Stimulated activated CD4-positive, alpha-beta T cell treated with anti-CD3 and anti-CD28 coated beads, Interleukin-2, amount 100 ng/mL, for 4 hours (primary cell): ENCODE data around the gene RTKN2.
"Not testable (repeated sequence)": the region's sequence is repeated elsewhere in the genome, so short reads cannot be mapped to it uniquely, and the experiment has no call there.

ENCODE experiments used
- DNase-seq: peaks from one replicate; pipeline ENCODE4 v3.0.0-alpha.2; 2020; ENCODE audit warnings: low read depth

The RTKN2 gene, protein sequence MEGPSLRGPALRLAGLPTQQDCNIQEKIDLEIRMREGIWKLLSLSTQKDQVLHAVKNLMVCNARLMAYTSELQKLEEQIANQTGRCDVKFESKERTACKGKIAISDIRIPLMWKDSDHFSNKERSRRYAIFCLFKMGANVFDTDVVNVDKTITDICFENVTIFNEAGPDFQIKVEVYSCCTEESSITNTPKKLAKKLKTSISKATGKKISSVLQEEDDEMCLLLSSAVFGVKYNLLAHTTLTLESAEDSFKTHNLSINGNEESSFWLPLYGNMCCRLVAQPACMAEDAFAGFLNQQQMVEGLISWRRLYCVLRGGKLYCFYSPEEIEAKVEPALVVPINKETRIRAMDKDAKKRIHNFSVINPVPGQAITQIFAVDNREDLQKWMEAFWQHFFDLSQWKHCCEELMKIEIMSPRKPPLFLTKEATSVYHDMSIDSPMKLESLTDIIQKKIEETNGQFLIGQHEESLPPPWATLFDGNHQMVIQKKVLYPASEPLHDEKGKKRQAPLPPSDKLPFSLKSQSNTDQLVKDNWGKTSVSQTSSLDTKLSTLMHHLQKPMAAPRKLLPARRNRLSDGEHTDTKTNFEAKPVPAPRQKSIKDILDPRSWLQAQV

DNA sequence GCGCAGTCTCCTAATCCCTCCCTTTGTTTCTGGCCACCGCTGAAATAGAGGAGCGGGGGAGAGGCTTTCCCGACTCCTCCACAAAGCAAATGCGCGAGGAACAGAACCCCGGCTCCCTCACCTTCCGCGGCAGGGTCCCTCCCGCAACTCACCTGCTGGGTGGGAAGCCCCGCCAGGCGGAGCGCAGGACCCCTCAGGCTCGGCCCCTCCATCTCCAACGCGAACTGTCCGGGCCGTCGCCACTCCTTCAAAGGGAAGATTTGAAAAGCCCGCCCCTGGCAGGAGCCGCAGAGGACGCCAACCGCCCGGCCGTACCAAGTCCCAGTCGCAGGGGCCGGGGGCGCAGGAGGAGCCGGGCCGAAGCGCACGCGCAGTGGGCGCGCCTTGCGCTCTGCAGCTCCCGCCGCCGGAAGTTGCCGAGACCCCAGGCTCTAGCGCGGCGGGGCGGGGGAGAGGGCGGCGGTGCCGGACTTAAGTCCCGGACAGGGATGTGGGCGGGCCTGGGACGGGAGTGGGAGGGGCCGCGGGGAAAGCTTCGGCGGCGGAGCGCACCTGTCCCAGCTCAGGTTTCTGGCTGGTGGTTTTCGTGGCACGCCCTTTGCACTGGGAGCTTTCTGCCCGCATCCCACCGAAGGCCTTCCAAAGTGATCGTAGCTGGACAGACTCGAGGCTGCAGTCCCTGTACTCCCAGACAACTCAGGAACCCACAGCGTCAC is at the start of gene RTKN2:
RTKN2 (minus strand) TSS at position 446 of the 716 bp plus-strand sequence; CDS start at position 212, 234 bp downstream.
- peak; percentile 48 for DNase-seq

DNA sequence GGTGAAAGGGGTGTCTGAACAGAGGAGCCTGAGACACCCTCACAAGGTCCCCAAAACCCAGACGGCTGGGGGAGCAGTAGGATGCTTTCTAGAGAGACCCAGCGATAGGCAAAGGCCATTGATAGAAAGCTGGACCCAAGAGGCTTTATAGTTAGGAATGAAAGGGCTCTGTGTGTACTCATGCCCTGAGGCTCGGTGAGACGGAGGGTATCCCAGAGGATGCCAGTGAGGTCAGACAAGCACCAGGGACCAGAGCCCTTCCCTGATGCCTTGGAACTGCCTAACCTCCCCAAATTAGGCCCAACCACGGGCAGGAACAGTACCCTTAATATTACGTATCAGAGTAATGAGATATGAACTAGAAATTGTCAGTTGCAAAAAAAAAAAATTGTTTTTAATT is 48.6 kb upstream of the RTKN2 start:
- DNase-seq = no peak

DNA sequence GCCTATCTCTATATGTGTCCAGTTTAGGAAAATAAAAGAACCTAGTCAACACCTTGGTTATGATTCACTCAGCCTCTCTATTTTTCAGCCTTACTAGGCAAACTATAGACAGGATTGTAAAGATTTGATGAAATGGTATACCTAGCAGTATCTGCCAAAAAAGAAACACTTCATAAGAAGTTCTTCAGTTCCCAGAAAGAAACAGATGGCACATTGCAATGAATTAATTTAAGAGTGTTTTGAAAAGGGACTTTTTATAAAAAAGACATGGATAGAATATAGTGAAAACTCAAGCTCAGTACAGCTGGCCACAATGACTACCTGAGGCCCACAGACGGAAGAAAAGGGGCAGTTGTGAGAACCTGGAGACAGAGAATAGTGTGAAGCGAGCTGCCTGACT is 40.6 kb upstream of the RTKN2 start:
- DNase-seq = no peak

DNA sequence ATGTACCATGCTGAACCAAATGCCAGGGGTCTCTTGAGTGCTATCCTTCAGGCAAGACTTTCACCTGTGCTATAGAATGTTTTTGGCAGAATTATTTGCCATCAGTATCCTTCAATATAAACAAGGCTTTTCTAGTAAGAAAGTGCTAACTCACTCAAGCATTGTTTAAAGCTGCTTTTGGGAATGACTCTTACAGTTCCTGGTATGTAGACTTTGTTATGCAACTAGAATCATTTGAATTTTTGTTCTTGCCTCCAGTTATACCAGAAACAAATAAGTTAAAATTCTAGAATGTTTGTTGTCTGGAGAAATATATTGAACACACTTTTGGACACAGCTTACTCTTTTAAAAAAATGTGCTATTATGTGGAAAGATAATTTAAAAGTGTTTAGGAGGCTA is 39.5 kb upstream of the RTKN2 start:
- DNase-seq = no peak

DNA sequence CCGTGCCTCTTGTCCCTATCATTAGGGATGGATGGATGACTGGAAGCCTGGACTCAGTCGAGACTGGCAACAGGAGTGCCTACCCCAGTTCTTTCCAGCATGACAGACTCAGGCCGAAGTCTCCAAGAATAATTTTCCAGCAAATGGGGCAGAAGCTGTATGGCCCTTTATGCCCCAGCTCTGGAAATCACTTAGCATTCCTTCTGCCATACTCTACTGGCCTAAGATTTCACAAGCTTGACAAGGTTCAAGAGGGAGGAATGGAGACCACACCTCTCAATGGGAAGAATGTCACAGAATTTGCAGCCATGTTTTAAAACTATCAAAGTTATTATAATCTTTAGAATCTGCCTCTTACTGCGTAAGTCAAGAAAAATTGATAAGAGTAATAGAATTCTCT is 39.0 kb upstream of the RTKN2 start:
- DNase-seq = no peak

DNA sequence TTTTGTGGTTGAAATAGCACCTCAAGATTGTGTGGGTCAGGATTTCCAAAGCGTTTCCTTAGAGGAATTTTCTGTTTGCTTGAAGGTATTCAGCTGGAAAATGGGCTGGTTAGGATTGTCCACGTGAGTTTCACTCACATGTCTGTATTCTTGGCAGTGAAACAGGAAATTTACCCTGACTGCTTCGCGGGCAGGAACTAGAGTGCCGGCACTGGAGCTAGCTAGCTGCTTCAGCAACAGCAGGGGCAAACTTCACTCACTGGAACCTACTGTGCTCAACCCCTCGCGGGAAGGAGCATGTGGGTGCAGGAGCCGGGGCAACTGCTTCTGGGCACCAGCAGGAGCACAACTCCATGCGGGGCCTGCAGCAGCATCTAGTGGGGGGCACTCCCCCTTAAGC is 38.0 kb upstream of the RTKN2 start:
- no peak for DNase-seq

DNA sequence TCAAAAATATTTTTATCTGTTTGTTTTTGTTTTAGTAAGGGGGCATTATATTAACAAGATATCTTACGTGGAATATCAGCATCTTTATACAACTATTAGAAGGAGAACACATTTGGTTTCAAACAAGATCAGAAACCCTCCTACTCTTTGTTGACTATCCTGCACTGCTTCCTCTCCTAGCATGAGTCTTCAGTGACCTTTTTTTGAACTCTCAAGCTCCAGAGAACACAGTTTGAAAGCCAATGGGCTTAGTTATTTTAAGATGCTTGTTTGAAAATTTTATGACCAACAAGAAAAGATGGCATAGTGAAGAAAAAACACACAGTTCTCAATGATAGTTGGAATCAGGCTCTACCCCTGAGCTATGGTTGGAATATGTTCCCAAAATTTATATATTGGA is 37.2 kb upstream of the RTKN2 start:
- no peak for DNase-seq

DNA sequence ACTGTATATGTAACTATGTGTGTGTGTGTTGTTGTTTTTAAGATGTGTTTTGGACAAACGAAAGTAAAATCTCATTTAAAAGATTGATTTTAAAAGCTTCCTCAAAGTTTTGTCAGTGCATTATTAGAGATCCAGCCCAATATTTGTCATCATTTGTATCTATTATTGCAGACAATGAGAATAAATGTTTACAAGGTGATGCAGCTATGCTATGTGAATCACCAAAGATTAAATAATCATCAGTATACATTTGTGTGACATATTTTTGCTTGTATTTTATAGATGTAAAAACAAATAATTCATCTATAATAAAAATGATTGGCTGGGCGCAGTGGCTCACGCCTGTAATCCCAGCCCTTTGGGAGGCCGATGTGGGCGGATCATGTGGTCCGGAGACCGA is 35.3 kb upstream of the RTKN2 start:
- no peak for DNase-seq

DNA sequence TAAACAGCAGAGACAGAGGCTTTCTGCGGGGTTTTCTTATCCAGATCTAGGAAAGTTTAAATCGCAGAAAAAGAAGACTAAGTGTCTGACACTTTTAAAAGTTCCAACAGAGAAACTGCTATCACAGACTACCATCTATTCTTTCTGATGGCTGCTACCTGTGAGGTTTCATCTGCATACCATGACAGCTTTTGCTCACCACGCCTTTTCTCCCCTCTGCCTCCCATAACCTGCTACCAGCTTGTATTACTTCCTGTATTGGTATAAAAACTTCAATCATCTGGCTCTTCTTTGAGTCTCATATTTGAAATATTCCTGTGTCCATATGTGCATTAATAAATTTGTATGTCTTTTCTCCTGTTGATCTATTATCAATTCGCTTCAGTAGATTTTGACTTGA is 34.1 kb upstream of the RTKN2 start:
- no peak for DNase-seq

DNA sequence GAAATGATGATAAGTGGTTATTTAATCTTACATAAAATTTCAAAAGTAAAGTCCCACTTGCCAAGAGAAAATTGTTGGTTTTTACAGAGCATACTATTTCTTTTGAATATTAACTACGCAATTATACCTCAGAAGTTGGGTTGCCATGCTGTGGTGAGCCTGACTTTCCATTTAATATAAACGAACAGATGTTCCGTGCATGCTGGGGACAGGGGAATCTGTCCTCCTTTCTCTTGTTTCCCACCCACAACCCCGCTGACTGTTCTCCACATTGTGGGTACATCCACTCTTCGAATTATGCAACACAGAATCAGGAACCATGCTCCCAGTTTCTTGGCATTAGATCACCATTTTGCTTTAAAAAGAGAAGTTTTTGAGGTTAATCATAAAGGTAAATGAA is 29.2 kb upstream of the RTKN2 start:
- DNase-seq = no peak

DNA sequence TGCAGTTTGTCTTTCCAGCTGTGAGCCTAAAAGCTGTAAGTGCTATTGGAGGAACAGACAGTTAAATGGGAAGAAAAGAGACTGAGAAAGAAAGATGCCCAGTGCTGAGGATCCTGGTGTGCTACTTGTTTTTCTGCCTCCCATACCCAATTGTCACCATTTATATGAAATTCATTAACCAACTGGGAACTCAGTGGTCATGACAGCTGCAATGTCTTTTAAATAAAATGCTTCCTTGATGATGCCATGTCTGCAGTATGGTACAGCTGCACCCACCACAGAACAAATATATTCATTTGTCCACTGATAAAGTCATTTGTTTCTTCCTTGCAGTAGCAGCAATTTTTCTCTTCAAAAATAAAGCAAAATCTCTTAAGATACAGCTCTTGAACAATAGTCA is 15.6 kb upstream of the RTKN2 start:
- no peak for DNase-seq

DNA sequence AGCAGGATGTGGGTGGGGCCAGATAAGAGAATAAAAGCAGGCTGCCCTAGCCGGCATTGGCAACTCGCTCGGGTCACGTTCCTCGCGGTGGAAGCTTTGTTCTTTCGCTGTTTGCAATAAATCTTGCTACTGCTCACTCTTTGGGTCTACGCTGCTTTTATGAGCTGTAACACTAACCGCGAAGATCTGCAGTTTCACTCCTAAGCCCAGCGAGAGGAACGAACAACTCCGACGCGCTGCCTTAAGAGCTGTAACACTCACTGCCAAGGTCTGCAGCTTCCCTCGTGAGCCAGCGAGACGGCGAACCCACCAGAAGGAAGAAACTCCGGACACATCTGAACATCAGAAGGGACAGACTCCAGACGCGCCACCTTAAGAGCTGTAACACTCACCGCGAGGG is 12.7 kb upstream of the RTKN2 start:
- DNase-seq = not testable (repeated sequence)

DNA sequence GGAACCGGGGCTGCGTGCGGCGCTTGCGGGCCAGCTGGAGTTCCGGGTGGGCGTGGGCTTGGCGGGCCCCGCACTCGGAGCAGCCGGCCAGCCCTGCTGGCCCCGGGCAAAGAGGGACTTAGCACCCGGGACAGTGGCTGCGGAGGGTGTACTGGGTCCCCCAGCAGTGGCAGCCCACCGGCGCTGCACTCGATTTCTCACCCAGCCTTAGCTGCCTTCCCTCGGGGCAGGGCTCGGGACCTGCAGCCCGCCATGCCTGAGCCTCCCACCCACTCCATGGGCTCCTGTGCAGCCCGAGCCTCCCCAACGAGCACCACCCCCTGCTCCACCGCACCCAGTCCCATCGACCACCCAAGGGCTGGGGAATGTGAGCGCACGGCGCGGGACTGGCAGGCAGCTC is 11.7 kb upstream of the RTKN2 start:
- DNase-seq = not testable (repeated sequence)

DNA sequence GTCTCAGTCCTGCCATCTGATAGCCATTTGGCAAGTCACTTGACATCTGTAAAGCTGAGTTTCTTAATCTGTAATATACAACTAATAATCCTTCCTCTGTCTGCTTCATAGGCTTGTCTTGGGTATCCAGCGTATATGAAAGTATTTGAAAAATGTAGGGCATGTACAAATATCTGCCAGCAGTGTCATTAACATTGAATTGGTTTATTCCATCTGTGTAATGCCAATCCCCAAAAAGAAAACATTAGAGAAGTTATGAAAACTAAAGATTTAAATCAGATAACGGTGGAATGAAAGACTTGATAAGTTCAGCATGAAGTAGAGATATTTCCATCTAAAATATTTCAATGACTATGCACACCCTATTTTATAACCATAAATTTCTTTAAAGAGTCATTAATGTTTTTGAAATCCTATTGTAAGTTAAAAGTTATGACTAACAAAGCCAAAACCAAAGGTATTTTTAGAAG is 9.8 kb upstream of the RTKN2 start:
- no peak for DNase-seq

DNA sequence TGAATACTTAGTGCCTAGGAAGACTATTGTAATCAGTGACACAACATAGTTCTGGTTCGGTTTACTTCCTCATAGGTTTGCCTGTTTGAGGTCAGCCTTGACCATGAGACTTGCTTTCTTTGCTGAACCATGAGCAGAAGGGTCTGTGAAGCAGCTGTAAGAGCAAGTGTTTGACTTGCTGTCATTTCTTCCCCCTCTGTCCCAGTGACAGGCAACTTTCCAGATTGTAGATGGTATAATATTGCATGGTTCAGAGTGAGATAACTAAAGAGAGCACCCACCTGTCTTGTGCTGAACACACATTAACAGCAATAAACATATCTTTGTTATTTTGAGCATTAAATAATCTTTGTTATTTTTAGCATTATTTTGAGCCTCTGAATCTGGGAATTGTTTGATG is 9.3 kb upstream of the RTKN2 start:
- no peak for DNase-seq

DNA sequence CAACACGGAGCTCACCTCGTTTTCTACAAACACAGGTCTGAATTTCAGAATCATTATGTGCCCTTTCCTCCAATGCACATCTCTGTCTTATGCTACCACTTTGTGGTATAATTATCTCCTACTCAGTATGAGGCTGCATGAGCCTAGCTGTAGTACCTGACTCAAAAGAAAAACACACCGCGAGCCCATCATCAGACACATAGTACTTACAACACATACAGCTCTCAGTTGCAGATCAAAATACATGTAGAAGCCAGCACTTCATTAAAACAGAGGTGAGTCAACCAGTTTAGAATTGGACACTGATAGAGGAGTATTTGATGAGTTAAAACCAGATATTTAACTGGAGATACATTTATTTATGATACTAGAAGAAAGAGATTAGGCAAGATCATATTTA is 1.4 kb upstream of the RTKN2 start:
- no peak for DNase-seq

DNA sequence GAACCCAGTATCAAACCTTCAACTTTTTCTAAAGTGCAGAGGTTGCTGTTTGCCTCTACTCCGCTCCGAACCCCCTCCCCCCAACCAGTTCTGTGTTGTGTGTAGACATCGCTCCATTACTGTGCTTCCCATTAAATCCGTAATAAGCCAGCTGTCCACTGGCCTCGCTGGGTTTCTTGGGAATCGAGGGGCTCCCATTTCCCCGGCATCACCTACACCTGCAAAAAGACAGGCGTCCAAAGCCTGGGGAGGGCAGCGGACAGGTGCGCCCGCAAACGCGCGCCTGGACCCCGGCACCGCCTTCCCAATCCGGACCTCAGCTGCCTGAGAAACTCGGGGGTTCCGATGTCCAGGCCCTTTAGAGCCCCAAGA is 631 bp downstream of the RTKN2 start:
- no peak for DNase-seq

DNA sequence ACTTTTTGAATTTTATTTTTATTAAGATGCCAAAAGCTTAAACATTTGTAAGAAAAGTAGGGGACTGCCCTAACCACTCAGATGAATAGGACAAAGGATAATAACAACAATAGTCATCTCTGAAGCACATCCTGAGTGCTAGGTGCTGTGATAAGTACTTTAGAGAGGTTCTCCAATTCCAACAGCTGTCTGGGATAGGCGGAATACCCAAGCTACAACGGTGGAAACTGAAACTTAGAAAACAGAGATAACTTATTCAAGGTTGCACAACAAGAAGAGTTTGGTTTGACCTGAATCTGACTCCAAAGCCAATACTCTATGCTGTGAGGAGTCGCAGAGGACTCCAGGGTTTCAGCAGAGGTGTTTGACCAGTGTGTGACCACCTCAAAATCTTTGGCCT is 2.0 kb downstream of the RTKN2 start:
- DNase-seq = no peak

DNA sequence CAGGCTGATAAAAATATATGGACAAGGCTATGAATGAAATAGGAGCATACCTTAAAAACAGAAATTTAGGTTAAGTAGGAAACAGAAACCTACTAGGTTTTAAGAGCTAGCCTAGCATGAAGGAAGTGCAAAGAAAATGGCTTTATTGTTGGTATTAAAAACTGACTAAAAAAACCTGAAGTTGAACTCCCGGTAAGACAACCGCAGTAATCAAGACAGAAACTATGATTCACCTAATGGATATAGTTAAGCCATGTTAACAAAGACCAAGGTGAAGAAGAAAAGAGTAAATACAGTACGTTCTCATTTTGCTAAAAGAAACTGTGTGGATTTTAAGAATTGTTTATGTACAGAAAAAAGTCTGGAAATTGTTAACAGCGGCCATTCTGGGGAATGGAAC is 2.5 kb downstream of the RTKN2 start:
- DNase-seq = no peak

DNA sequence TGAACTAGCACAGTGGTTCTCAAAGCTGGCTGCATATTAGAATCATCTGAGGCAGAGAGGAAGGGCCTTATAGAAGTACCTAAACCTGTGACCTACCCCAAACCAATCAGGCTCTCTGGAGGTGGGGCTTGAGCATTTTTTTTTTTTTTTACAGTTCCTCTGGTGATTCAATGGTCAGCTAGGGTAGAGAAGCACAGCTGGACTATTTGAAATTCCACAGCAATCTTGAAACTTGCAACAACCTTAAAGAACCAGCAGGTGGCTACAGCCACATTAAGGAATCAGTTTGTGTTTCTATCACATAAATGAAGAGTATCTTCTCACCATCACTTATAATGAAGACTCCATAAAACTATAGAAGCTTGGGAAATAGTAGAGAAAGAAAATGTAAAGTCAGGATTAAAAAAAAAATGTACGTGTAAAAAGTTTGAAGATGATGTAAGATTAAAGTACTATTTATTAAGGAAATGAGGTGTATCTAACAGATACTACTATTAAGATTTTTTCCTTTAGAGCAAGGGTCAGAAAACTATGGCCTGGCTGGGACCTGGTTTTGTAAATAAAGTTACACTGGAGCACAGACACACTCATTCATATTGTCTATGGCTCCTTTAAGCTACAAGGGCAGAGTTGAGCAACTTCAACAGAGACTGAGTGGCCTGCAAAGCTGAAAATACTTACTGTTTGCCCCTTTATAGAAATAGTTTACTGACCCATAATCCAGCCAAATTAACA is 3.8 kb downstream of the RTKN2 start:
- DNase-seq = no peak

DNA sequence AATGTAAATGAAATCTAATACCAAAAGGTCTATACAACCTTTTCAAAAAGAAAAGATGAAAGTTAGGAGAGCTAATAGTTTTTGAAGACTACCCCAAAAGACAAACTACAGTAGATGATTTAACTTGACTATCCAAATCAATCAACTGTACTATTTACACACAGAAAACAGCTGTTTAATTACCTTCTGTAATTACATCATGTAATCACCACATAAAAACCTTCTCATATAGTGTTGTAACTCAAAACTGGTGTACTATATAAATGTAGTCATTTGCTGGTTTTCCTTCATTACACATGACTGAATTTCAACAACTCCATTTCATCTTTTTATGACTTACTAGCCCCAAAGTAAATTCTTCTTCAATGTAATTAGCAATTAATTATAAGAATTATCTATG is 4.5 kb downstream of the RTKN2 start:
- no peak for DNase-seq

DNA sequence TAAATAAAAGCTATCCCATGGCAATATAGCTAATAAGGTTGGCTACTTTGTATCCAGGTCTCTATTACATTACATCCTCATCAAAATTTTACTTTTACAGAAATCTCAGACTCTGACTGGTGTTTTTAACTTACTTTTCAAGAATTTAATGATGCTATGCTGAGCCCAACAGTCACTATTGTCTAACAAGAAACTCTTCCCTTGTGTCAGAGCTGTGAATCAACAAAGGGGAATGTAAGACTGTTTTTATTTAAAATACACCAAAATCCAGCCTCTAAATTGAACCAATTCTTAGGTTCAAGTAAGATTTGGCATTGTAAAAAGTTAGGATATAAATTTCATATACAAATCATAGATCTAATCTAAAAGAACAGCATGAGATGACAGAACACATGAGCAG is 7.0 kb downstream of the RTKN2 start:
- DNase-seq = no peak

DNA sequence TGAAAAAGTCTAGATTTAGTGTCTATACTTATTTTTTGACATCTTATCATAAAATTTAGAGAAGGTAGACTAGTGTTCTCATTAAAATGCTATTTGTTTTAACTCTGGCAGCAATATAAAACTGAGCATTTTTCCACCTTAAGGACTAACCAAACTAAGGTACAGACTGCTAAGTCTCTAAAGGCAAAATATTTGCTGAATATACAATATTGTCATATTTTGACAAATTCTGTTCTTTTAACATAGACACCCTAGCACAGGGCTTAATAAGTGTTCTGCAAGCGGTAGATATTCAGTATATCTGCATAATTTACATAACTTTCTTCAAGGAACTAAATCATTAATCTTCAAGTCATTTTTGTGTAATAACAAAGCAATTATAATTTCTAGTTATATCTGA is 8.6 kb downstream of the RTKN2 start:
- no peak for DNase-seq
